ENCODE results near the gene POLG.
A peak's percentile ranks its signal among the peaks of the same experiment; 100 is the strongest.

POLG gene

GRCh38 chr15:89370120-89370977 is 35.7 kb upstream of the POLG start:
- DNase-seq = no peak

GRCh38 chr15:89369341-89369947 is 34.8 kb upstream of the POLG start:
- DNase-seq = no peak

GRCh38 chr15:89368566-89369223 is 34.1 kb upstream of the POLG start:
- no peak for DNase-seq

GRCh38 chr15:89367485-89368451 is 33.1 kb upstream of the POLG start:
- no peak for DNase-seq

GRCh38 chr15:89366656-89367393 is 32.2 kb upstream of the POLG start:
- DNase-seq = no peak

GRCh38 chr15:89365462-89366065 is 30.9 kb upstream of the POLG start:
- DNase-seq = no peak

- DNase-seq = no peak
Measured at GRCh38 chr15:89364741-89365450, 30.3 kb upstream of the POLG start.

- no peak for DNase-seq
Measured at GRCh38 chr15:89364341-89364740, 29.7 kb upstream of the POLG start.

GRCh38 chr15:89363770-89364169 is 29.1 kb upstream of the POLG start:
- DNase-seq = no peak

GRCh38 chr15:89363133-89363532 is 28.5 kb upstream of the POLG start:
- DNase-seq = no peak

- DNase-seq = no peak
Measured at GRCh38 chr15:89362203-89363101, 27.8 kb upstream of the POLG start.

- DNase-seq = peak; percentile 52 to 59
Measured at GRCh38 chr15:89361451-89362202, 27.0 kb upstream of the POLG start.

GRCh38 chr15:89360294-89360971 is 25.8 kb upstream of the POLG start:
- DNase-seq = no peak

GRCh38 chr15:89359471-89360293 is 25.1 kb upstream of the POLG start:
- DNase-seq = no peak

GRCh38 chr15:89358755-89359439 is 24.3 kb upstream of the POLG start:
- peak; percentile 74 to 80 for DNase-seq

- no peak for DNase-seq
Measured at GRCh38 chr15:89358435-89358754, 23.8 kb upstream of the POLG start.

All from stimulated activated CD4-positive, alpha-beta T cell treated with anti-CD3 and anti-CD28 coated beads, Interleukin-4, amount 100 ng/mL, for 4 hours (primary cell).